Keratinocyte (primary cell): ENCODE data around the gene BBS9. TPM values are rescaled to one million over a fixed set of nuclear protein-coding genes. Genes with fewer than 3 reads are reported as not detected.

Experiments
- DNase-seq: peaks from one replicate; pipeline ENCODE4 v3.0.0-alpha.2; 2011; ENCODE audit warnings: low read depth, missing footprints, low spot score
- FAIRE-seq: peaks from 2 replicates; lab custom pipeline; 2011; peaks lifted over from hg19 to GRCh38; lab: Jason Lieb, UNC
- H2AFZ ChIP-seq: 2 replicates; pipeline ENCODE4 v1.6.0; 2012; ENCODE audit warnings: low read length, control low read depth, inconsistent platforms; ENCODE audit not compliant: control insufficient read depth
- H3K27ac ChIP-seq: 2 replicates; pipeline ENCODE4 v1.5.1; 2011; ENCODE audit warnings: low read length; ENCODE audit not compliant: control insufficient read depth, insufficient read depth
- H3K27me3 ChIP-seq: 3 replicates; pipeline ENCODE4 v1.6.0; 2011; ENCODE audit warnings: low read length; ENCODE audit not compliant: control insufficient read depth, insufficient read depth; ENCODE audit errors: extremely low read depth
- H3K36me3 ChIP-seq, 2 experiments: 2 replicates in 1 of 2; 3 replicates in 1 of 2; pipeline ENCODE4 v1.5.1; 2011; ENCODE audit warnings: low read length in 2 of 2, mild to moderate bottlenecking in 1 of 2; ENCODE audit not compliant: control insufficient read depth in 2 of 2, insufficient read depth in 2 of 2; ENCODE audit errors: extremely low read depth in 1 of 2
- H3K4me1 ChIP-seq: 3 replicates; pipeline ENCODE4 v1.5.1; 2011; ENCODE audit warnings: low read length; ENCODE audit not compliant: control insufficient read depth, insufficient read depth; ENCODE audit errors: extremely low read depth
- H3K4me2 ChIP-seq: 3 replicates; pipeline ENCODE4 v1.6.0; 2011; ENCODE audit warnings: low read depth, low read length; ENCODE audit not compliant: control insufficient read depth, insufficient read depth; ENCODE audit errors: extremely low read depth
- H3K4me3 ChIP-seq, 3 experiments: fragments of 200-600 bp in 1 of 3; sonication (generic) in 1 of 3; 2 replicates in 2 of 3; 3 replicates in 1 of 3; pipeline ENCODE4 v1.5.1; 2011 to 2016; ENCODE audit warnings: low read length in 3 of 3, mild to moderate bottlenecking in 3 of 3, control low read depth in 2 of 3, inconsistent platforms in 1 of 3, low read depth in 1 of 3, mixed read lengths in 1 of 3, mixed run types in 1 of 3, moderate library complexity in 1 of 3; ENCODE audit not compliant: control insufficient read depth in 2 of 3, insufficient read depth in 2 of 3; ENCODE audit errors: extremely low read depth in 1 of 3
- H3K79me2 ChIP-seq: 2 replicates; pipeline ENCODE4 v1.6.0; 2012; ENCODE audit warnings: low read length; ENCODE audit not compliant: control insufficient read depth, insufficient read depth
- H3K9ac ChIP-seq: 3 replicates; pipeline ENCODE4 v1.6.0; 2011; ENCODE audit warnings: low read length; ENCODE audit not compliant: control insufficient read depth, insufficient read depth; ENCODE audit errors: extremely low read depth
- H3K9me1 ChIP-seq: 3 replicates; pipeline ENCODE4 v1.6.0; 2011; ENCODE audit warnings: low read length; ENCODE audit not compliant: control insufficient read depth, insufficient read depth; ENCODE audit errors: extremely low read depth
- H3K9me3 ChIP-seq: 2 replicates; pipeline ENCODE4 v1.5.1; 2012; ENCODE audit warnings: low read depth, low read length; ENCODE audit not compliant: control insufficient read depth
- H4K20me1 ChIP-seq: 3 replicates; pipeline ENCODE4 v1.6.0; 2011; ENCODE audit warnings: low read length; ENCODE audit not compliant: control insufficient read depth, insufficient read depth; ENCODE audit errors: extremely low read depth
- EZH2 ChIP-seq: IDR thresholded peaks from one replicate; pipeline ENCODE4 v1.6.1; 2012; ENCODE audit warnings: inconsistent platforms, mild to moderate bottlenecking, low read length, moderate library complexity
- dilution Hi-C: fragments of 300-500 bp; cut with MboI; formaldehyde crosslinking; loops from one replicate; pipeline ENCODE4 v1.7.0; 2020; ENCODE audit warnings: low sequenced_read_pairs; ENCODE audit not compliant: extremely low pct_ligation_motif_present
- polyA plus RNA-seq, 5 experiments: library from polyadenylated mRNA; depleted of rRNA in 3 of 5; stranded (reverse) in 3 of 5; stranded (forward) in 1 of 5; unstranded in 1 of 5; fragments of >200 nt; gene quantifications; 1 replicate in 1 of 5; 2 replicates in 3 of 5; 3 replicates in 1 of 5; pipeline versions ENCODE4 v1.2.1 to v1.2.3, GENCODE V29; 2011 to 2012; ENCODE audit warnings: missing spikeins in 2 of 5, low read depth in 1 of 5, low replicate concordance in 1 of 5
- TF ChIP-seq, protein P1 (sequence below), 3 experiments: IDR thresholded peaks in 1 of 3; conservative IDR thresholded peaks in 1 of 3; optimal IDR thresholded peaks in 1 of 3; 2 replicates in 2 of 3; 3 replicates in 1 of 3; pipeline versions ENCODE3 to v1.5.1; 2011; ENCODE audit warnings: low read length in 3 of 3, mild to moderate bottlenecking in 3 of 3, moderate library complexity in 2 of 3, control low read depth in 1 of 3, inconsistent platforms in 1 of 3; ENCODE audit not compliant: insufficient read depth in 2 of 3; ENCODE audit errors: extremely low read depth in 1 of 3

The BBS9 gene
- polyA plus RNA-seq, 1 donor (not counting 4 experiments of a cell fraction or from before 2014, with no cell fraction given): 7.6 TPM

DNA sequence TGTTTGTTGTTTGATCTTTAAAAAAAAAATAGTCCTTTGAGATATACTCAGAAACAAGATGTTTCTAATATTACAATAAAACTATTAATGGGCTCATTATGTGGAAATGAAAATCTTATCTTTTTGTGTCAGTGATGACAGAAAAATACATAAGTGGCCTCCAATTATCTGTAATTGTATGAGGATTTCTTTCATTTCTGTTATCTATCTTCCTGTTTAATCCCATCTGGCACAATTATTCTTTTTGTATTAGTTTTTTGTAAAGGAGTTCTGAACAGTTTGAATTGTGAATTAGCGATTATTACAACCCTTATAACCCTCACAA, 270.8 kb downstream of the BBS9 start:
- DNase-seq (no peak), FAIRE-seq (no peak)
- no peak overlapping the region for H2AFZ ChIP-seq
- dilution Hi-C loops: no loop called here
- no peaks in the 10 kb centered on the region for H3K9me1 ChIP-seq
- H3K4me2 ChIP-seq: no peak overlapping the region
- H4K20me1 ChIP-seq: no peaks in the 10 kb centered on the region
- no peak for TF ChIP-seq EZH2
- TF ChIP-seq, protein P1, sequence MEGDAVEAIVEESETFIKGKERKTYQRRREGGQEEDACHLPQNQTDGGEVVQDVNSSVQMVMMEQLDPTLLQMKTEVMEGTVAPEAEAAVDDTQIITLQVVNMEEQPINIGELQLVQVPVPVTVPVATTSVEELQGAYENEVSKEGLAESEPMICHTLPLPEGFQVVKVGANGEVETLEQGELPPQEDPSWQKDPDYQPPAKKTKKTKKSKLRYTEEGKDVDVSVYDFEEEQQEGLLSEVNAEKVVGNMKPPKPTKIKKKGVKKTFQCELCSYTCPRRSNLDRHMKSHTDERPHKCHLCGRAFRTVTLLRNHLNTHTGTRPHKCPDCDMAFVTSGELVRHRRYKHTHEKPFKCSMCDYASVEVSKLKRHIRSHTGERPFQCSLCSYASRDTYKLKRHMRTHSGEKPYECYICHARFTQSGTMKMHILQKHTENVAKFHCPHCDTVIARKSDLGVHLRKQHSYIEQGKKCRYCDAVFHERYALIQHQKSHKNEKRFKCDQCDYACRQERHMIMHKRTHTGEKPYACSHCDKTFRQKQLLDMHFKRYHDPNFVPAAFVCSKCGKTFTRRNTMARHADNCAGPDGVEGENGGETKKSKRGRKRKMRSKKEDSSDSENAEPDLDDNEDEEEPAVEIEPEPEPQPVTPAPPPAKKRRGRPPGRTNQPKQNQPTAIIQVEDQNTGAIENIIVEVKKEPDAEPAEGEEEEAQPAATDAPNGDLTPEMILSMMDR (optimal IDR thresholded peaks at IDR 0.05 in 1 of 3, IDR thresholded peaks at IDR 0.05 in 1 of 3, conservative IDR thresholded peaks at IDR 0.05 in 1 of 3; ENCODE audit: extremely low read depth in 1 of 3, insufficient read depth in 2 of 3, low read length in 3 of 3): no peak
- H3K9me3 ChIP-seq: no peaks in the 10 kb centered on the region
- H3K27me3 ChIP-seq: no peaks in the 10 kb centered on the region
- H3K4me3 ChIP-seq: no peak overlapping the region
- H3K36me3 ChIP-seq: no peaks in the 10 kb centered on the region
- H3K9ac ChIP-seq: no peak overlapping the region
- no peaks in the 10 kb centered on the region for H3K4me1 ChIP-seq
- H3K27ac ChIP-seq: no peak overlapping the region
- no peaks in the 10 kb centered on the region for H3K79me2 ChIP-seq

DNA sequence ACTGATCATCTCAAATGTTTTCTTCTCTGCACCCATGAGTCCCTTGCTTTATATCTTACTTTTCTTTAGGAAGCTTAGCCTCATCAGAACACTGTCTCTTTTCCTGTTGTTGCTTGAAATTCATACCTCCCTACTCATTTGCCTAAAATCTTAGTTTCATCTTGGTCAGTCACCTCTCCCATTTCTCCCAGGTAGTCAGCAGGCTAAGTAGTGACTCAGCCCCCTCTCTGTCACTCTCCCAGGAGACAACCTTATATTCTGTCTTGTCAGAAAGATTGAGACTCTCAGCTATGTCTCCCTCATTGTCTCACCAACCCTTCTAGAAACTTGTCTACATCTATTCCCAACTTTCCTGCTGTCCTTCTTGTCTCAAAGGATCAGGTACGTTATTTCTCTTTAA, 280.9 kb downstream of the BBS9 start:
- Histone ChIP-seq H3K9me1 (no peaks in the 10 kb centered on the region), H3K27ac (no peak overlapping the region), H3K27me3 (no peaks in the 10 kb centered on the region), H2AFZ (no peak overlapping the region), H3K36me3 (no peaks in the 10 kb centered on the region), H3K9ac (no peak overlapping the region), H3K4me2 (no peak overlapping the region), H3K9me3 (no peaks in the 10 kb centered on the region), H4K20me1 (no peaks in the 10 kb centered on the region), H3K4me3 (no peak overlapping the region), H3K79me2 (no peaks in the 10 kb centered on the region), H3K4me1 (no peaks in the 10 kb centered on the region)
- DNase-seq: no peak
- dilution Hi-C loops: no loop called here
- FAIRE-seq: no peak
- TF ChIP-seq EZH2: no peak
- TF ChIP-seq, protein P1 (optimal IDR thresholded peaks at IDR 0.05 in 1 of 3, IDR thresholded peaks at IDR 0.05 in 1 of 3, conservative IDR thresholded peaks at IDR 0.05 in 1 of 3; ENCODE audit: extremely low read depth in 1 of 3, insufficient read depth in 2 of 3, low read length in 3 of 3): no peak
